ENCODE data around the gene PSME2. TPM values are rescaled to one million over a fixed set of nuclear protein-coding genes. Genes with fewer than 3 reads are reported as not detected.

The PSME2 gene
- total RNA-seq, 1 experiment from 2014 or later = 134 TPM

GRCh38 chr14:24115422-24116127 is 30.8 kb downstream of the PSME2 start:
- peaks cover 9% of the 10 kb centered on the region for H3K4me1 Mint-ChIP-seq (ENCODE audit: insufficient read depth, unreplicated experiment)
- peak overlapping the region; percentile 99 for H3K27ac Mint-ChIP-seq (ENCODE audit: low read depth, unreplicated experiment)
- H3K9me3 Mint-ChIP-seq (ENCODE audit: unreplicated experiment) = no peaks in the 10 kb centered on the region
- no TSS peak for BruUV-seq (replicated peaks)
- CTCF ChIA-PET = interaction anchor here (0.7 to 2.1 kb wide), 12 partner anchors 13 to 554 kb away, joined by 3 to 8 read pairs (median 4); partner anchors contain the start of genes IRF9, LTB4R2 and PSME2
- intact Hi-C loops (cut with micrococcal nuclease) = loop anchor here (2.0 kb wide), 1 partner anchor 31 kb away; the partner anchor contains the start of genes PSME2 and RNF31
- no peak for DNase-seq (ENCODE audit: unreplicated experiment)
- POLR2A ChIA-PET = interaction anchor here (0.7 to 6.6 kb wide), 23 partner anchors 11 to 1159 kb away, joined by 3 to 252 read pairs (median 11); partner anchors contain the start of genes CHMP4A, DHRS4L2, EMC9 and FITM1
- H3K27me3 Mint-ChIP-seq (ENCODE audit: insufficient read depth, unreplicated experiment) = no peaks in the 10 kb centered on the region
- no peak for TF ChIP-seq CTCF (IDR thresholded peaks at IDR 0.05; ENCODE audit: unreplicated experiment)
- peak overlapping the region; percentile 97 for H3K4me3 Mint-ChIP-seq (ENCODE audit: unreplicated experiment)
- peaks cover 45% of the 10 kb centered on the region for H3K36me3 Mint-ChIP-seq (ENCODE audit: insufficient read depth, unreplicated experiment)

GRCh38 chr14:24114532-24115421 is 31.6 kb downstream of the PSME2 start, which contains the start of the genes DCAF11 and NRL:
TSS of gene DCAF11 (plus strand) at chr14:24114777. CDS start at chr14:24115595, 818 bp downstream.
TSS of gene NRL (minus strand) at chr14:24114949. CDS start at chr14:24082848, 32,101 bp downstream.
- ChIA-PET POLR2A (interaction anchor here (0.6 to 6.6 kb wide), 40 partner anchors 10 to 1158 kb away, joined by 3 to 252 read pairs (median 4); partner anchors contain the start of genes ACIN1, C14orf119, CHMP4A and CIDEB), CTCF (interaction anchor here (0.6 to 2.1 kb wide), 24 partner anchors 9 to 1046 kb away, joined by 3 to 8 read pairs (median 4); partner anchors contain the start of genes FITM1, LTB4R2, PSME1 and PSME2)
- H3K4me1 Mint-ChIP-seq (ENCODE audit: insufficient read depth, unreplicated experiment) = peaks cover 9% of the 10 kb centered on the region
- H3K27me3 Mint-ChIP-seq (ENCODE audit: insufficient read depth, unreplicated experiment) = no peaks in the 10 kb centered on the region
- peak; percentile 100 for DNase-seq (ENCODE audit: unreplicated experiment)
- H3K36me3 Mint-ChIP-seq (ENCODE audit: insufficient read depth, unreplicated experiment) = peaks cover 37% of the 10 kb centered on the region
- H3K27ac Mint-ChIP-seq (ENCODE audit: low read depth, unreplicated experiment) = peak within 1 kb of the TSS; percentile 99
- H3K4me3 Mint-ChIP-seq (ENCODE audit: unreplicated experiment) = peak within 1 kb of the TSS; percentile 97
- intact Hi-C loops (cut with micrococcal nuclease) = loop anchor here (2.0 kb wide), 1 partner anchor 32 kb away; the partner anchor contains the start of genes PSME2 and RNF31
- no peak for TF ChIP-seq CTCF (IDR thresholded peaks at IDR 0.05; ENCODE audit: unreplicated experiment)
- TSS peak; percentile 52 for BruUV-seq (replicated peaks)
- no peaks in the 10 kb centered on the region for H3K9me3 Mint-ChIP-seq (ENCODE audit: unreplicated experiment)

- ChIA-PET CTCF (interaction anchor here (0.6 to 2.1 kb wide), 22 partner anchors 11 to 1229 kb away, joined by 3 to 8 read pairs (median 4); partner anchors contain the start of genes FITM1, PSME1 and PSME2), POLR2A (interaction anchor here (0.6 to 6.6 kb wide), 40 partner anchors 9 to 1157 kb away, joined by 3 to 252 read pairs (median 4); partner anchors contain the start of genes ACIN1, C14orf119, CHMP4A and CIDEB)
- peak; percentile 94 for DNase-seq (ENCODE audit: unreplicated experiment)
- Mint-ChIP-seq H3K27me3 (ENCODE audit: insufficient read depth, unreplicated experiment) (no peaks in the 10 kb centered on the region), H3K36me3 (ENCODE audit: insufficient read depth, unreplicated experiment) (peaks cover 29% of the 10 kb centered on the region), H3K4me1 (ENCODE audit: insufficient read depth, unreplicated experiment) (peaks cover 9% of the 10 kb centered on the region), H3K9me3 (ENCODE audit: unreplicated experiment) (no peaks in the 10 kb centered on the region), H3K27ac (ENCODE audit: low read depth, unreplicated experiment) (peak overlapping the region; percentile 99), H3K4me3 (ENCODE audit: unreplicated experiment) (peak overlapping the region; percentile 97)
- TF ChIP-seq CTCF (IDR thresholded peaks at IDR 0.05; ENCODE audit: unreplicated experiment) = no peak
- no TSS peak for BruUV-seq (replicated peaks)
- intact Hi-C loops (cut with micrococcal nuclease) = loop anchor here (2.0 kb wide), 1 partner anchor 33 kb away; the partner anchor contains the start of genes PSME2 and RNF31
Measured at GRCh38 chr14:24113801-24114531, 32.4 kb downstream of the PSME2 start.

Measured in MCF 10A (cell line).